ENCODE measurements around the gene HS3ST5. TPM values are rescaled to one million over a fixed set of nuclear protein-coding genes. Genes with fewer than 3 reads are reported as not detected.
"Not testable (repeated sequence)": the region's sequence is repeated elsewhere in the genome, so short reads cannot be mapped to it uniquely, and the experiment has no call there.

Gene HS3ST5
- polyA plus RNA-seq, 3 donors, result 0.56 to 1.4 (median 1.4) TPM

- no peak for DNase-seq (ENCODE audit: extremely low read depth in 1 of 11, low read depth in 9 of 11, low spot score in 4 of 11)
These were observed 302.0 kb downstream of the HS3ST5 start for GRCh38 chr6:114040871-114041270.

GRCh38 chr6:114039841-114040240 is 303.0 kb downstream of the HS3ST5 start:
- DNase-seq (ENCODE audit: extremely low read depth in 1 of 11, low read depth in 9 of 11, low spot score in 4 of 11), result no peak

- DNase-seq (ENCODE audit: extremely low read depth in 1 of 11, low read depth in 9 of 11, low spot score in 4 of 11), result no peak
These were observed 309.2 kb downstream of the HS3ST5 start for GRCh38 chr6:114033606-114034005.

- no peak for DNase-seq (ENCODE audit: extremely low read depth in 1 of 11, low read depth in 9 of 11, low spot score in 4 of 11)
These were observed 310.1 kb downstream of the HS3ST5 start for GRCh38 chr6:114032721-114033120.

- DNase-seq (ENCODE audit: extremely low read depth in 1 of 11, low read depth in 9 of 11, low spot score in 4 of 11), result no peak
These were observed 312.1 kb downstream of the HS3ST5 start for GRCh38 chr6:114030767-114031166.

- DNase-seq (ENCODE audit: extremely low read depth in 1 of 11, low read depth in 9 of 11, low spot score in 4 of 11), result no peak
These were observed 318.1 kb downstream of the HS3ST5 start for GRCh38 chr6:114024746-114025145.

GRCh38 chr6:114020196-114020595 is 322.6 kb downstream of the HS3ST5 start:
- no peak for DNase-seq (ENCODE audit: extremely low read depth in 1 of 11, low read depth in 9 of 11, low spot score in 4 of 11)

GRCh38 chr6:114017146-114017545 is 325.7 kb downstream of the HS3ST5 start:
- not testable (repeated sequence) for DNase-seq (ENCODE audit: extremely low read depth in 1 of 11, low read depth in 9 of 11, low spot score in 4 of 11)

GRCh38 chr6:114014106-114014505 is 328.7 kb downstream of the HS3ST5 start:
- DNase-seq (ENCODE audit: extremely low read depth in 1 of 11, low read depth in 9 of 11, low spot score in 4 of 11), result not testable (repeated sequence)

GRCh38 chr6:114011486-114011885 is 331.3 kb downstream of the HS3ST5 start:
- DNase-seq (ENCODE audit: extremely low read depth in 1 of 11, low read depth in 9 of 11, low spot score in 4 of 11), result not testable (repeated sequence)

- DNase-seq (ENCODE audit: extremely low read depth in 1 of 11, low read depth in 9 of 11, low spot score in 4 of 11), result no peak
These were observed 332.3 kb downstream of the HS3ST5 start for GRCh38 chr6:114010540-114010939.

- DNase-seq (ENCODE audit: extremely low read depth in 1 of 11, low read depth in 9 of 11, low spot score in 4 of 11), result no peak
These were observed 333.6 kb downstream of the HS3ST5 start for GRCh38 chr6:114009192-114009591.

GRCh38 chr6:114008331-114008730 is 334.5 kb downstream of the HS3ST5 start:
- DNase-seq (ENCODE audit: extremely low read depth in 1 of 11, low read depth in 9 of 11, low spot score in 4 of 11), result no peak

GRCh38 chr6:114007516-114007915 is 335.3 kb downstream of the HS3ST5 start:
- no peak for DNase-seq (ENCODE audit: extremely low read depth in 1 of 11, low read depth in 9 of 11, low spot score in 4 of 11)
